GM12878 (cell line): ENCODE data around the gene ETF1.

ENCODE experiments used
- CBX5 ChIP-seq: sonication (generic); IDR thresholded peaks from 2 replicates; pipeline ENCODE4 v1.6.1; 2016; ENCODE audit warnings: low read depth, moderate library complexity, mild to moderate bottlenecking, inconsistent platforms
- HDAC2 ChIP-seq: fragments of 200-600 bp; sonication (generic); IDR thresholded peaks from 2 replicates; pipeline ENCODE4 v1.6.1; 2017
- JUNB ChIP-seq: IDR thresholded peaks from 2 replicates; pipeline ENCODE4 v1.6.1; 2016; ENCODE audit warnings: antibody characterized with exemption, mild to moderate bottlenecking
- JUND ChIP-seq: IDR thresholded peaks from 2 replicates; pipeline ENCODE4 v1.6.1; 2012; ENCODE audit warnings: low read depth, mild to moderate bottlenecking, low read length, improper control_type of control experiment, moderate library complexity
- STAT3 ChIP-seq: IDR thresholded peaks from 2 replicates; pipeline ENCODE4 v1.6.1; 2011; ENCODE audit warnings: low read depth, low read length, improper control_type of control experiment
- TAF1 ChIP-seq: IDR thresholded peaks from 2 replicates; pipeline ENCODE4 v1.6.1; 2011; ENCODE audit warnings: mild to moderate bottlenecking, low read depth, low read length, borderline replicate concordance
- YBX1 ChIP-seq: fragments of 450-650 bp; IDR thresholded peaks from 2 replicates; pipeline ENCODE4 v1.6.1; 2016; ENCODE audit warnings: antibody characterized with exemption
- ZNF274 ChIP-seq: IDR thresholded peaks from one replicate; pipeline ENCODE4 v1.8.0; 2011; ENCODE audit not compliant: insufficient read length, insufficient read depth
- ZZZ3 ChIP-seq: IDR thresholded peaks from 2 replicates; pipeline ENCODE4 v1.6.1; 2011; ENCODE audit warnings: low read depth; ENCODE audit not compliant: control insufficient read depth, insufficient read length
- TF ChIP-seq, protein P1 (sequence below): IDR thresholded peaks from 2 replicates; pipeline ENCODE4 v1.6.1; 2011; ENCODE audit warnings: low read depth, mild to moderate bottlenecking, low read length, moderate library complexity, borderline replicate concordance; ENCODE audit errors: extremely low read depth
- TF ChIP-seq, protein P2 (sequence below): fragments of 450-650 bp; IDR thresholded peaks from 2 replicates; pipeline ENCODE4 v1.6.1; 2017; ENCODE audit warnings: borderline replicate concordance
- TF ChIP-seq, protein P3 (sequence below), 3 experiments: IDR thresholded peaks in 2 of 3; conservative IDR thresholded peaks in 1 of 3; 2 replicates each; pipeline ENCODE4 v1.5.1; 2011; ENCODE audit warnings: low read depth in 3 of 3, low read length in 3 of 3, mild to moderate bottlenecking in 3 of 3, control low read depth in 2 of 3, moderate library complexity in 2 of 3, inconsistent platforms in 1 of 3, mixed read lengths in 1 of 3; ENCODE audit not compliant: control insufficient read depth in 2 of 3, insufficient read depth in 1 of 3; ENCODE audit errors: extremely low read depth in 1 of 3
- TF ChIP-seq, protein P4 (sequence below): fragments of 450-650 bp; IDR thresholded peaks from 2 replicates; pipeline ENCODE4 v1.6.1; 2017; ENCODE audit warnings: mild to moderate bottlenecking, moderate library complexity

DNA sequence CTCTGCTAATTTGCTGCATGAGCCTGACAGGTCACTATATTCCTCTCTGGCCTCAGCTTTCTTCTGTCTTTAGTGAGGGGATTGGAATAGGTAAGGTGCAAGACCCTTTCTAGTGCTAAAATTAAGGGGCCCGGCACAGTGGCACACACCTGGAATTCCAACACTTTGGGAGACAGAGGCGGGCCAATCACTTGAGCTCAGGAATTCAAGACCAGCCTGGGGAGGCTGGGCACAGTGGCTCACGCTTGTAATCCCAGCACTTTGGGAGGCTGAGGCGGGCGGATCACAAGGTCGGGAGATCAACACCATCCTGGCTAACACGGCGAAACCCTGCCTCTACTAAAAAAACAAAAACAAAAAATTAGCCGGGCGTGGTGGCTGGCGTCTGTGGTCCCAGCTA is 40.5 kb downstream of the ETF1 start:
- TF ChIP-seq, protein P1, sequence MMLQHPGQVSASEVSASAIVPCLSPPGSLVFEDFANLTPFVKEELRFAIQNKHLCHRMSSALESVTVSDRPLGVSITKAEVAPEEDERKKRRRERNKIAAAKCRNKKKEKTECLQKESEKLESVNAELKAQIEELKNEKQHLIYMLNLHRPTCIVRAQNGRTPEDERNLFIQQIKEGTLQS: no peak
- TF ChIP-seq HDAC2 (no peak), ZNF274 (no peak), ZZZ3 (no peak), TAF1 (no peak), JUNB (no peak), YBX1 (no peak), STAT3 (no peak), CBX5 (no peak), JUND (no peak)
- TF ChIP-seq, protein P2, sequence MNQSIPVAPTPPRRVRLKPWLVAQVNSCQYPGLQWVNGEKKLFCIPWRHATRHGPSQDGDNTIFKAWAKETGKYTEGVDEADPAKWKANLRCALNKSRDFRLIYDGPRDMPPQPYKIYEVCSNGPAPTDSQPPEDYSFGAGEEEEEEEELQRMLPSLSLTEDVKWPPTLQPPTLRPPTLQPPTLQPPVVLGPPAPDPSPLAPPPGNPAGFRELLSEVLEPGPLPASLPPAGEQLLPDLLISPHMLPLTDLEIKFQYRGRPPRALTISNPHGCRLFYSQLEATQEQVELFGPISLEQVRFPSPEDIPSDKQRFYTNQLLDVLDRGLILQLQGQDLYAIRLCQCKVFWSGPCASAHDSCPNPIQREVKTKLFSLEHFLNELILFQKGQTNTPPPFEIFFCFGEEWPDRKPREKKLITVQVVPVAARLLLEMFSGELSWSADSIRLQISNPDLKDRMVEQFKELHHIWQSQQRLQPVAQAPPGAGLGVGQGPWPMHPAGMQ: no peak
- TF ChIP-seq, protein P3, sequence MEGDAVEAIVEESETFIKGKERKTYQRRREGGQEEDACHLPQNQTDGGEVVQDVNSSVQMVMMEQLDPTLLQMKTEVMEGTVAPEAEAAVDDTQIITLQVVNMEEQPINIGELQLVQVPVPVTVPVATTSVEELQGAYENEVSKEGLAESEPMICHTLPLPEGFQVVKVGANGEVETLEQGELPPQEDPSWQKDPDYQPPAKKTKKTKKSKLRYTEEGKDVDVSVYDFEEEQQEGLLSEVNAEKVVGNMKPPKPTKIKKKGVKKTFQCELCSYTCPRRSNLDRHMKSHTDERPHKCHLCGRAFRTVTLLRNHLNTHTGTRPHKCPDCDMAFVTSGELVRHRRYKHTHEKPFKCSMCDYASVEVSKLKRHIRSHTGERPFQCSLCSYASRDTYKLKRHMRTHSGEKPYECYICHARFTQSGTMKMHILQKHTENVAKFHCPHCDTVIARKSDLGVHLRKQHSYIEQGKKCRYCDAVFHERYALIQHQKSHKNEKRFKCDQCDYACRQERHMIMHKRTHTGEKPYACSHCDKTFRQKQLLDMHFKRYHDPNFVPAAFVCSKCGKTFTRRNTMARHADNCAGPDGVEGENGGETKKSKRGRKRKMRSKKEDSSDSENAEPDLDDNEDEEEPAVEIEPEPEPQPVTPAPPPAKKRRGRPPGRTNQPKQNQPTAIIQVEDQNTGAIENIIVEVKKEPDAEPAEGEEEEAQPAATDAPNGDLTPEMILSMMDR (IDR thresholded peaks at IDR 0.05 in 2 of 3, conservative IDR thresholded peaks at IDR 0.05 in 1 of 3; ENCODE audit: control insufficient read depth in 2 of 3, extremely low read depth in 1 of 3, insufficient read depth in 1 of 3, low read depth in 3 of 3, low read length in 3 of 3): no peak
- TF ChIP-seq, protein P4, sequence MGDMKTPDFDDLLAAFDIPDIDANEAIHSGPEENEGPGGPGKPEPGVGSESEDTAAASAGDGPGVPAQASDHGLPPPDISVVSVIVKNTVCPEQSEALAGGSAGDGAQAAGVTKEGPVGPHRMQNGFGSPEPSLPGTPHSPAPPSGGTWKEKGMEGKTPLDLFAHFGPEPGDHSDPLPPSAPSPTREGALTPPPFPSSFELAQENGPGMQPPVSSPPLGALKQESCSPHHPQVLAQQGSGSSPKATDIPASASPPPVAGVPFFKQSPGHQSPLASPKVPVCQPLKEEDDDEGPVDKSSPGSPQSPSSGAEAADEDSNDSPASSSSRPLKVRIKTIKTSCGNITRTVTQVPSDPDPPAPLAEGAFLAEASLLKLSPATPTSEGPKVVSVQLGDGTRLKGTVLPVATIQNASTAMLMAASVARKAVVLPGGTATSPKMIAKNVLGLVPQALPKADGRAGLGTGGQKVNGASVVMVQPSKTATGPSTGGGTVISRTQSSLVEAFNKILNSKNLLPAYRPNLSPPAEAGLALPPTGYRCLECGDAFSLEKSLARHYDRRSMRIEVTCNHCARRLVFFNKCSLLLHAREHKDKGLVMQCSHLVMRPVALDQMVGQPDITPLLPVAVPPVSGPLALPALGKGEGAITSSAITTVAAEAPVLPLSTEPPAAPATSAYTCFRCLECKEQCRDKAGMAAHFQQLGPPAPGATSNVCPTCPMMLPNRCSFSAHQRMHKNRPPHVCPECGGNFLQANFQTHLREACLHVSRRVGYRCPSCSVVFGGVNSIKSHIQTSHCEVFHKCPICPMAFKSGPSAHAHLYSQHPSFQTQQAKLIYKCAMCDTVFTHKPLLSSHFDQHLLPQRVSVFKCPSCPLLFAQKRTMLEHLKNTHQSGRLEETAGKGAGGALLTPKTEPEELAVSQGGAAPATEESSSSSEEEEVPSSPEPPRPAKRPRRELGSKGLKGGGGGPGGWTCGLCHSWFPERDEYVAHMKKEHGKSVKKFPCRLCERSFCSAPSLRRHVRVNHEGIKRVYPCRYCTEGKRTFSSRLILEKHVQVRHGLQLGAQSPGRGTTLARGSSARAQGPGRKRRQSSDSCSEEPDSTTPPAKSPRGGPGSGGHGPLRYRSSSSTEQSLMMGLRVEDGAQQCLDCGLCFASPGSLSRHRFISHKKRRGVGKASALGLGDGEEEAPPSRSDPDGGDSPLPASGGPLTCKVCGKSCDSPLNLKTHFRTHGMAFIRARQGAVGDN: no peak
